GM10847 (cell line): ENCODE data around the gene PRTFDC1.

Experiments used
- POLR2A ChIP-seq: IDR thresholded peaks from 2 replicates; pipeline ENCODE4 v1.6.1; 2011; ENCODE audit not compliant: insufficient read length; ENCODE audit errors: extremely low read depth

Gene PRTFDC1

DNA sequence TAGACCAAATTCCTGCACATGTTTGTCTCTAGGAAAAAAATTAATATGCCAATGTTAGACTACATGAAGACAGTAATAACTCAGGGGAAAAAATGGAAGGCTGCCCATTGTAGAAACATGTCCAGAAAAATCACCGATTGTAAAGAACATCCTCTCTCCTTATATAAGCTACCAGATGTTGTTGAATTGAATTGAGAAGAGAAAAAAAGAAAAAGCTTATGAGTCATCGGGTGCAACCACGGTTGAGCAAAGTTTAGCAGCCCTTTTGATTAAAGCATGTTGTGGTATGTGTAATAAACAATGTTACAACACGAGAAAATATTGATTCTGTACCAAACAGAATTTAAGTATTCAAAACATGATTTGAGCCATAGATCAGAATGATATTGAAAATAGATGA, 126.4 kb downstream of the PRTFDC1 start:
- no peak for TF ChIP-seq POLR2A

- TF ChIP-seq POLR2A: no peak
Observed at GRCh38 chr10:24825551-24825950, 126.9 kb downstream of the PRTFDC1 start.

DNA sequence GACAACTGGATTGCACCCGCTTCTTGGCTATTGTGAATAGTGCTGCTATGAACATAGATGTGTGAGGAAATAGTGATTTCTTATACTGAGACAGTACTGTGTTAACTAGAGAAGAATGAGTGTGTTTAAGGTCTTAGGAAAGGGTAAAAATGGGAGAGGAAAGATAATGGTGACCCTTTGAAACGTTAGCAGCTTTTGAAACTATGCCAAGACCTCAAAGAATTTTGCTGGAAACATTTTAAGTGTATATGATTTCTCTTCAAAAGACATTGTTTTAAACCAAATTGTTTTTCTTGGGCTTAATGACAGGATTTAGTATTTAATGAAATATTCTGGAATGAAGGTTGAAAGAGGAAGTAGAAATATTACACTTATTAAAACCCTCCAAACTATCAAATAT, 127.9 kb downstream of the PRTFDC1 start:
- no peak for TF ChIP-seq POLR2A

- no peak for TF ChIP-seq POLR2A
Observed at GRCh38 chr10:24824124-24824523, 128.3 kb downstream of the PRTFDC1 start.

DNA sequence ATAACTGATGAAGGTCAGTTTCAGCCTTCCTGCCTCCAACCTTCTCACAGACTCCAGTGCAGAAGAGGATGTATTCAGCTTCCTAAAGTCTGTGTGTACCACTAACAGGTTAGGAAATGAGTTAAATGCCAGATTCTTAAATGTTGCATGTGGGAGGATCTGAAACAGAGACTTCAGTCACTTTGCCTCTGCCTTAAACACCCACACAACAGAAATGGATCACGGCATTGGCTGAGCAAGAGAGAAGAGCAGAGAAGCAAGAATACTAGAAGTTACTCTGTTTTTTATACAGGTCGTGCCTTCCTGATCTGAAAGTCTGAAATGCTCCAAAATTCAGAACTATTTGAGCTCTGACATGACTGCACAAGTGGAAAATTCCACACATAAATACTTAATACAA, 129.8 kb downstream of the PRTFDC1 start:
- TF ChIP-seq POLR2A: no peak

- no peak for TF ChIP-seq POLR2A
Observed at GRCh38 chr10:24821986-24822385, 130.4 kb downstream of the PRTFDC1 start.

DNA sequence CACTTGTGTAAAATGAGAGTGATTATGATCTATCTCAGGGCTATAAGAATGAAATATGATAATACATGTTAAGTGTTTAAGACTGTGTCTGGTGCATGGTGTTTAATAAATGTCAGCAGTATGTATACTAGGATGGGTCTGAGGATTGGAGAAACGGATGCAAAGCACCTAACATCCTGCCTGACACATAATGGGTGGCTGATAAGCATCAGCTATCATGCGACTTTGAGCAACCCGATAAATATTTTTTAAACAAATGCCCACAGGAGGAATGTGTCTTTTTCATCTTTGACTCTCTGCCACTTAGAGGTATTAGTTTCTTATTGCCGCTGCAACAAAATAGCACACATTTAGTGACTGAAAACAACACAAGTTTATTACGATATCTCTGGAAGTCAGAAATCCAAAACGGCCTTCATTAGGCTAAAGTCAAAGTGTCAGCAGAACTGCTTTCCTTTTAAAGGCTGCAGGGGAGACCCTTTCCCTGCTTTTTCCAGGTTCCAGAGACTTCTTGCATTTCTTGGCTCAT, 135.5 kb downstream of the PRTFDC1 start:
- TF ChIP-seq POLR2A: no peak

- no peak for TF ChIP-seq POLR2A
Observed at GRCh38 chr10:24814568-24815313, 137.7 kb downstream of the PRTFDC1 start.

GRCh38 chr10:24813856-24814255, 138.6 kb downstream of the PRTFDC1 start:
- TF ChIP-seq POLR2A: no peak

DNA sequence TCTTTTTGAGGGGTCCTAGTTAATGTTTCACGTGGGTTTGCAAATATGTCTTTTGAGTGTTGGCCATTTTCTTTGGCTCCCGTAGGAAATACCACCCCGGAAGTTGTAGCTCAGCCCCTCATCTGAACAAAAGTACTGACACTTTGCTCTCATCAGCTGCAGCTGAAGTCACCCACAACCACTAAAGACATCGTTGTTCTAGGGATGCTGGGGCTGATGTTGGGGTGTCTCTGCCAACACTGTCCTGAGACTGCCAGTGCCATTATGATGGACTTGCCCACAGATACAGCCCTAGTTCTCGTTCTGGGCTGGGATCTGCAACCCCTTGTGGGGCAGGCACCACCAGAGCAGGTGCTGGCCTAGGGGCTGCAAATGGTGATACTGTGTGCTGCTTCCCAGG, 146.1 kb downstream of the PRTFDC1 start:
- TF ChIP-seq POLR2A: no peak

GRCh38 chr10:24804956-24805355, 147.4 kb downstream of the PRTFDC1 start:
- no peak for TF ChIP-seq POLR2A

DNA sequence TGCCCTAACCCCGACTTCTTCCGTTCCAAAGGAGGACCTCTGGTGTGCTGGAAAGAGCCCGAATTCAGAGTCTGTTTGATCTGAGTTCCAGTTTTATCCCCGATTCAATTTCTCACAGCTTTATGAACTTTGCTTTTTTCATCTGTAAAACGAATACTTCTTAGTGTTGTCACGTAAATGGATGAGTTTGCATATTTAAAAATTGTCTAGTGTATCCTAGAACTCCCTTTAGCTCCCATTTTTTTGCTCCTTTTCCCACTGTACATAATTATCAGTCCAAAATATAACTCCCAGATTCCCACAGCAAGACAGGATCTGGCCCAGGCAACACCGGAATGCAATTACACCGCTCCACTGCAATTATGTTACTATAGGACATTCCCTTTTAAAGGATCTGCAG, 148.0 kb downstream of the PRTFDC1 start:
- TF ChIP-seq POLR2A: no peak

GRCh38 chr10:24802378-24802777, 150.0 kb downstream of the PRTFDC1 start:
- TF ChIP-seq POLR2A: no peak

GRCh38 chr10:24800861-24801260, 151.5 kb downstream of the PRTFDC1 start:
- no peak for TF ChIP-seq POLR2A
